Heart right ventricle (tissue), 16 donors: ENCODE results near the gene NRP2. TPM values are rescaled to one million over a fixed set of nuclear protein-coding genes. Genes with fewer than 3 reads are reported as not detected.

Source experiments
- ATAC-seq, 8 donors: fragments of 200-7000 bp; cut with Tn5 transposase; one replicate each; pipeline ENCODE4 v1.9.1; 2020; ENCODE audit warnings: mild to moderate bottlenecking in 8 of 8, moderate library complexity in 8 of 8, moderate number of reproducible peaks in 1 of 8
- DNase-seq, 2 donors: peaks; one replicate each; pipeline ENCODE4 v3.0.0-alpha.2; 2020
- H3K27ac ChIP-seq, 10 donors: fragments of 200-600 bp; sonication (generic) in 2 of 10; one replicate each; pipeline versions ENCODE4 v1.5.0 to v1.8.0; 2020 to 2022; ENCODE audit warnings: mild to moderate bottlenecking in 3 of 10
- H3K27me3 ChIP-seq, 7 donors: fragments of 200-600 bp; one replicate each; pipeline ENCODE4 v1.8.0; 2021 to 2022; ENCODE audit warnings: mild to moderate bottlenecking in 2 of 7
- H3K36me3 ChIP-seq, 9 donors: fragments of 200-600 bp; sonication (generic) in 1 of 9; one replicate each; pipeline versions ENCODE4 v1.5.0 to v1.8.0; 2020 to 2022; ENCODE audit warnings: mild to moderate bottlenecking in 2 of 9
- H3K4me1 ChIP-seq, 9 donors: fragments of 200-600 bp; sonication (generic) in 1 of 9; one replicate each; pipeline versions ENCODE4 v1.5.0 to v1.8.0; 2020 to 2022; ENCODE audit warnings: mild to moderate bottlenecking in 4 of 9
- H3K4me3 ChIP-seq, 10 donors: fragments of 200-600 bp; sonication (generic) in 2 of 10; one replicate each; pipeline versions ENCODE4 v1.5.0 to v1.8.0; 2020 to 2022; ENCODE audit warnings: mild to moderate bottlenecking in 7 of 10, moderate library complexity in 2 of 10
- H3K9me3 ChIP-seq, 11 donors: fragments of 200-600 bp in 10 of 11; sonication (generic) in 2 of 11; one replicate each; pipeline versions ENCODE4 v1.5.0 to v1.8.0; 2013 to 2022; ENCODE audit warnings: mild to moderate bottlenecking in 2 of 11, control low read depth in 1 of 11, moderate library complexity in 1 of 11
- WGBS, 2 donors: extraction: QIAGEN DNeasy Blood & Tissue Kit; methylation state at CpG; one replicate each; pipeline ENCODE4 v1.1.7; 2013; ENCODE audit warnings: inconsistent platforms in 1 of 2; 5-methylcytosine and 5-hydroxymethylcytosine counted together
- intact Hi-C, 10 donors: fragments of 100-400 bp; cut with DNase I; formaldehyde crosslinking; loops; one replicate each; pipeline versions ENCODE4 v1.11.1 to v1.14.2; 2022
- polyA plus RNA-seq, 2 donors: library from polyadenylated mRNA; stranded (reverse); fragments of 200-250 nt; gene quantifications; one replicate each; pipeline ENCODE4 v1.2.3, GENCODE V29; 2013
- total RNA-seq, 10 donors: library from RNA; stranded (reverse); fragmentation: NEBNext Ultra II Directional in 3 of 10; extraction: Animal tissue kit (Norgen Biotek cat#: 25700) in 3 of 10; gene quantifications; one replicate each; pipeline versions ENCODE4 v1.2.1 to v1.2.4, GENCODE V29; 2021 to 2023
- TF ChIP-seq, protein P1 (sequence below), 9 donors: fragments of 200-600 bp; sonication (generic) in 2 of 9; IDR thresholded peaks; one replicate each; pipeline versions ENCODE4 v1.5.0 to v1.8.0; 2021 to 2022; ENCODE audit warnings: antibody characterized with exemption in 9 of 9, mild to moderate bottlenecking in 5 of 9, moderate library complexity in 1 of 9
- donor health status: Arrhythmogenic right ventricular cardiomyopathy.
- donor health status: ischemic (EF 13 %, LVEDD 7.1; RV severe dilation, severe dysfunction).
- donor health status: healthy with polysubstance abuse.
- donor health status: DM: no; HTN: yes; CAD: no.
- donor health status: DM: no; HTN: no; CAD: no.
- donor health status: ischemic (EF 25% LVEDD 6.9; RV normal size, moderate dysfunction).
- donor health status: ischemic (EF 25% LVEDD 5.7; RV mildly dilated, moderate dysfunction).
- donor health status: healthy.
- donor health status: DM: yes; HTN: yes; CAD: no.
- donor health status: Ischemic cardiomyopathy.
- donor health status: ischemic (EF 35%, LVEDD 5.7; RV mildly dilated, moderate dysfunction).
- donor health status: nonischemic (EF 11% LVEDD 7.7; RV severe dilation, severe dysfunction).
- donor health status: DM: yes; HTN: yes; CAD: no.
- donor health status: PGD.
- donor health status: ischemic (EF 29% LVEDD 5.4; RV normal size, mild dysfunction).
- donor health status: nonischemic (EF 23%, LVEDD 6.1; RV moderate dilation, normal function).

Gene NRP2
- total and polyA plus RNA-seq, 12 donors: 2.5 to 29.4 (median 8.6) TPM

DNA sequence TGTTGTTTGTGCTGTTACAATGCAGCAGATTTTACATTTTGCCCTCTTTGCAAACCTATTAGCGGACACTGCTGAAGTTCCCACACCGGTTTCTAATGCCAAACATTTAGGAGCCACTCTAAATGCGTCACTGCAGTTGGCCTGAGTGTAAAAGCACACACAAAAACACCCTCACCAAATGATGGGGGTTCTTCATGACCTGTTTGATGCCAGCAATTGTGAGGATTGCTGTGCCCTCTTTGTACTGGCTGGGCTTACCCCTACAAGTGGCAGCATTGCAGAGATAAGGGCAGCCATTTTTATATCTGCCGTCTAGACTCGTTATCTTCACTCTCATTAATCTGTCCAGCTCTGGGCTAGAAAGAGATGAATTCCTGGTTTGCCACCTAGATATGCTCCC is 85.3 kb downstream of the NRP2 start:
- Histone ChIP-seq H3K27me3 (peaks cover 0 to 17% (median 4%) of the 10 kb centered on the region in 7 donors), H3K9me3 (no peaks in the 10 kb centered on the region), H3K4me3 (peak overlapping the region in 1 of 10 donors; percentile 0), H3K27ac (peak overlapping the region in 2 of 10 donors; percentile 31 to 51), H3K4me1 (peaks cover 0 to 28% (median 13%) of the 10 kb centered on the region in 9 donors), H3K36me3 (peaks cover 0 to 73% (median 0%) of the 10 kb centered on the region in 9 donors)
- TF ChIP-seq, protein P1, sequence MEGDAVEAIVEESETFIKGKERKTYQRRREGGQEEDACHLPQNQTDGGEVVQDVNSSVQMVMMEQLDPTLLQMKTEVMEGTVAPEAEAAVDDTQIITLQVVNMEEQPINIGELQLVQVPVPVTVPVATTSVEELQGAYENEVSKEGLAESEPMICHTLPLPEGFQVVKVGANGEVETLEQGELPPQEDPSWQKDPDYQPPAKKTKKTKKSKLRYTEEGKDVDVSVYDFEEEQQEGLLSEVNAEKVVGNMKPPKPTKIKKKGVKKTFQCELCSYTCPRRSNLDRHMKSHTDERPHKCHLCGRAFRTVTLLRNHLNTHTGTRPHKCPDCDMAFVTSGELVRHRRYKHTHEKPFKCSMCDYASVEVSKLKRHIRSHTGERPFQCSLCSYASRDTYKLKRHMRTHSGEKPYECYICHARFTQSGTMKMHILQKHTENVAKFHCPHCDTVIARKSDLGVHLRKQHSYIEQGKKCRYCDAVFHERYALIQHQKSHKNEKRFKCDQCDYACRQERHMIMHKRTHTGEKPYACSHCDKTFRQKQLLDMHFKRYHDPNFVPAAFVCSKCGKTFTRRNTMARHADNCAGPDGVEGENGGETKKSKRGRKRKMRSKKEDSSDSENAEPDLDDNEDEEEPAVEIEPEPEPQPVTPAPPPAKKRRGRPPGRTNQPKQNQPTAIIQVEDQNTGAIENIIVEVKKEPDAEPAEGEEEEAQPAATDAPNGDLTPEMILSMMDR (IDR thresholded peaks at IDR 0.05): no peak
- intact Hi-C loops: loop anchor here in 7 of 10 donors (2.0 to 5.0 kb wide), 6 partner anchors 80 to 180 kb away; no protein-coding TSS in a partner anchor
- 53 to 70% methylated on average over 5 of the region's 5 CpGs for WGBS, 2 donors
- ATAC-seq (peak in 6 of 8 donors; percentile 16 to 86 (median 54)), DNase-seq (no peak)

DNA sequence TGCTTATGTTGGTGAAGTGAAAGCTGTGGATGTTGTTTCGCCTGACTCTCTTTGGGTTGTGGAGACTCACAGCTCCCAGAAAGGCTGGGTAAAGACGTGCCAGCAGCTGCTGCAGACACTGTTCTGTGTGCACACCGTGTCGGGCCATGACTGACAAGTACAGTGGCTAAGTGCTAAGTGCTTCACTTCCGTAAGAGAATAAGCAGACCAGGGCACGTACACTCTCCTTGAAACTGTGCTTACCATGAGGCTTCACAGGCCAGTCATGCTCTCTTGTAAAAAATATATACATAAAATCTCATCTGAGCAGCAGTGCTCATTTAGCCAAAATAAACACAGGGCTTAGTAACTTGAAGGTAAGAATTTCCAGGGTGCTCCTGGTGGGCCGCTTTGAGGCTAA is 86.0 kb downstream of the NRP2 start:
- Histone ChIP-seq H3K27me3 (peaks cover 0 to 17% (median 4%) of the 10 kb centered on the region in 7 donors), H3K4me1 (peaks cover 0 to 24% (median 12%) of the 10 kb centered on the region in 9 donors), H3K27ac (peak overlapping the region in 2 of 10 donors; percentile 31 to 51), H3K36me3 (peaks cover 0 to 66% (median 0%) of the 10 kb centered on the region in 9 donors), H3K9me3 (no peaks in the 10 kb centered on the region), H3K4me3 (no peak overlapping the region)
- ATAC-seq: peak in 6 of 8 donors; percentile 61 to 94 (median 83)
- peak in 1 of 2 donors; percentile 38 for DNase-seq
- intact Hi-C loops: loop anchor here in 7 of 10 donors (2.0 to 5.0 kb wide), 5 partner anchors 81 to 179 kb away; no protein-coding TSS in a partner anchor
- TF ChIP-seq, protein P1 (IDR thresholded peaks at IDR 0.05): no peak
- 55 to 73% methylated on average over 7 of the region's 7 CpGs for WGBS, 2 donors

DNA sequence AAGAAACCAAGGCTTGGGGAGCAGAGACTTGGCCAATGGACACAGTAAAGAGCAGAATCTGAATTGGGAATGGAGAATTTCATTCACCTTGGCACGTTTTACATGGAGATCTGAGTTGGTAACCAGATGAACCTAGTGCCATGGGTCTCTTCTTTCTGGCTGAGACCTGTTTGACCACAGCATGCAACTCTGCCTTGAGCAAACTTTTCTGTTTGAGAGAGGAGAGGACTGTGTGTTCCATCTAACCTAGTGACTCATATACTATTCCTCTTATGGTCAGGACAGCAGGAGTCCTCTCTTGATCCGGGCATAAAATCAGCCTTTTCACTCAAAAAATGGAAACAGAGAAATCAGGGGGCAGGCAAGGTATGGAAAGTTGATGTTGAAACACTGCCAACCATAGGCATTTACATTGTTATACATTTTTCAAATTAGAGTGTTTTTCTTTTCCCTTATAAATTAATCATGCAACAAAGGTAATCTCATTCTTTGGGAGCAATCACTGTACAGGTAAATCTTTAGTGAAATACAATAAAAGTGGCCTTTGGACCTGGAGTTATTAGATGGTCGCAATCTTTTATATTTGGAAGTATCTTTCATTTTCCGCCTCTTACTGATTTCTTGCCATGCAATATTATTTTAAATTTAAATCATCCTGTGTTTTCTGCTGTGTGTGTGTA is 86.7 kb downstream of the NRP2 start:
- H3K27ac ChIP-seq: no peak overlapping the region
- H3K27me3 ChIP-seq: peaks cover 0 to 17% (median 4%) of the 10 kb centered on the region in 7 donors
- 71 to 92% methylated on average over 4 of the region's 4 CpGs for WGBS, 2 donors
- peaks cover 0 to 61% (median 0%) of the 10 kb centered on the region in 9 donors for H3K36me3 ChIP-seq
- TF ChIP-seq, protein P1 (IDR thresholded peaks at IDR 0.05): no peak
- peaks cover 0 to 18% (median 6%) of the 10 kb centered on the region in 9 donors for H3K4me1 ChIP-seq
- DNase-seq (no peak), ATAC-seq (no peak)
- no peak overlapping the region for H3K4me3 ChIP-seq
- no peaks in the 10 kb centered on the region for H3K9me3 ChIP-seq
- intact Hi-C loops: loop anchor here in 7 of 10 donors (2.0 to 5.0 kb wide), 5 partner anchors 82 to 178 kb away; no protein-coding TSS in a partner anchor

DNA sequence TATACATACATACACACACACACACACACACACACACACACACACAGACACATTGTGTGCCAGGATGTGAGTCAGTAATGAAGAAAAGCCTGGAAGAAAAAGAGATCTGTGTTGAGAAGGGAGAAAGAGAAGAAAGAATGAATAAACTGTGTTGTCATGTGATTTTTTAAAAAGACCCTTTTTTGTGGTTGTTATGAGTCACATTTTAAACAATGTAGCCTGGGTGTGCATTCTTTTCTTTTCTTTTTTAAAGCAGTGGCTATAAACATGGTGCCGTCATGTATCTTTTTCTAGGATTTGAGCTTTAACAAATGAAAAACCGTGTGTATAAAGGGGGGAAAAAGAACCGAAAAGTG is 87.2 kb downstream of the NRP2 start:
- H3K27ac ChIP-seq: no peak overlapping the region
- H3K27me3 ChIP-seq: peaks cover 0 to 12% (median under 1%) of the 10 kb centered on the region in 7 donors
- intact Hi-C loops: loop anchor here in 7 of 10 donors (2.0 to 5.0 kb wide), 5 partner anchors 82 to 178 kb away; no protein-coding TSS in a partner anchor
- H3K4me3 ChIP-seq: no peak overlapping the region
- ATAC-seq (no peak), DNase-seq (no peak)
- 88 to 89% methylated on average over 3 of the region's 3 CpGs for WGBS, 2 donors
- H3K9me3 ChIP-seq: no peaks in the 10 kb centered on the region
- peaks cover 0 to 60% (median 0%) of the 10 kb centered on the region in 9 donors for H3K36me3 ChIP-seq
- H3K4me1 ChIP-seq: peaks cover 0 to 13% (median 4%) of the 10 kb centered on the region in 9 donors
- TF ChIP-seq, protein P1 (IDR thresholded peaks at IDR 0.05): no peak
